Neuronal stem cell (in vitro differentiated cells): ENCODE data around the gene LURAP1L.
A peak's percentile ranks its signal among the peaks of the same experiment; 100 is the strongest.

Source experiments
- DNase-seq: peaks from one replicate; pipeline ENCODE4 v3.0.0-alpha.2; 2013; ENCODE audit warnings: low spot score
- H2AFZ ChIP-seq: one replicate; pipeline ENCODE4 v1.6.1; 2013; ENCODE audit warnings: mild to moderate bottlenecking, low read length, inconsistent platforms
- H2AK5ac ChIP-seq: 2 replicates; pipeline ENCODE4 v1.6.1; 2013; ENCODE audit warnings: low read depth, mild to moderate bottlenecking, inconsistent platforms, low read length, moderate library complexity, mixed read lengths
- H2BK120ac ChIP-seq: 2 replicates; pipeline ENCODE4 v1.6.1; 2013; ENCODE audit warnings: low read depth, mild to moderate bottlenecking, inconsistent platforms, low read length, moderate library complexity, mixed read lengths
- H2BK12ac ChIP-seq: one replicate; pipeline ENCODE4 v1.6.1; 2013; ENCODE audit warnings: low read length, inconsistent platforms
- H2BK15ac ChIP-seq: 2 replicates; pipeline ENCODE4 v1.6.1; 2013; ENCODE audit warnings: mild to moderate bottlenecking, low read length, inconsistent platforms, mixed read lengths
- H2BK5ac ChIP-seq: one replicate; pipeline ENCODE4 v1.6.1; 2013; ENCODE audit warnings: inconsistent platforms, mild to moderate bottlenecking, low read length, moderate library complexity
- H3K14ac ChIP-seq: one replicate; pipeline ENCODE4 v1.6.1; 2013; ENCODE audit warnings: low read length, inconsistent platforms
- H3K18ac ChIP-seq: 2 replicates; pipeline ENCODE4 v1.6.1; 2013; ENCODE audit warnings: low read length, inconsistent platforms
- H3K23ac ChIP-seq: 2 replicates; pipeline ENCODE4 v1.6.1; 2013; ENCODE audit warnings: low read depth, mild to moderate bottlenecking, mixed read lengths, low read length, inconsistent platforms; ENCODE audit not compliant: poor library complexity
- H3K27ac ChIP-seq: replicated peaks from 3 replicates; pipeline ENCODE4 v1.5.1; 2013; ENCODE audit warnings: low read length, inconsistent platforms
- H3K27me3 ChIP-seq, 3 experiments: 2 replicates each; pipeline ENCODE4 v1.6.1; 2013; ENCODE audit warnings: low read length in 3 of 3, mild to moderate bottlenecking in 2 of 3, inconsistent platforms in 1 of 3, low read depth in 1 of 3, mixed read lengths in 1 of 3, moderate library complexity in 1 of 3; ENCODE audit not compliant: control insufficient read depth in 3 of 3, insufficient read depth in 3 of 3
- H3K36me3 ChIP-seq, 2 donors: replicated peaks in 1 of 2; 2 replicates each; pipeline ENCODE4 v1.6.1; 2013; ENCODE audit warnings: low read length in 2 of 2; ENCODE audit not compliant: control insufficient read depth in 2 of 2, insufficient read depth in 2 of 2
- H3K4ac ChIP-seq: 2 replicates; pipeline ENCODE4 v1.6.1; 2013; ENCODE audit warnings: inconsistent platforms, mild to moderate bottlenecking, low read length, moderate library complexity
- H3K4me1 ChIP-seq, 2 donors: 1 replicate in 1 of 2; 2 replicates in 1 of 2; pipeline ENCODE4 v1.6.1; 2013; ENCODE audit warnings: low read length in 2 of 2, low read depth in 1 of 2; ENCODE audit not compliant: control insufficient read depth in 2 of 2, insufficient read depth in 1 of 2
- H3K4me2 ChIP-seq: one replicate; pipeline ENCODE4 v1.6.1; 2013; ENCODE audit warnings: mild to moderate bottlenecking, low read length, inconsistent platforms; ENCODE audit not compliant: insufficient read depth, poor library complexity, severe bottlenecking
- H3K4me3 ChIP-seq, 2 donors: 2 replicates each; pipeline ENCODE4 v1.5.1; 2013; ENCODE audit warnings: low read length in 2 of 2, mild to moderate bottlenecking in 2 of 2, inconsistent platforms in 1 of 2, moderate library complexity in 1 of 2
- H3K79me1 ChIP-seq: one replicate; pipeline ENCODE4 v1.6.1; 2013; ENCODE audit warnings: low read depth, mild to moderate bottlenecking, inconsistent platforms, low read length, moderate library complexity
- H3K9ac ChIP-seq: one replicate; pipeline ENCODE4 v1.6.1; 2013; ENCODE audit warnings: mild to moderate bottlenecking, low read depth, low read length, inconsistent platforms; ENCODE audit not compliant: poor library complexity
- H3K9me3 ChIP-seq, 2 donors: replicated peaks in 1 of 2; 2 replicates each; pipeline versions ENCODE3 to v1.6.1; 2013; ENCODE audit warnings: low read length in 2 of 2, mild to moderate bottlenecking in 2 of 2, inconsistent platforms in 1 of 2, low read depth in 1 of 2, mixed read lengths in 1 of 2, moderate library complexity in 1 of 2; ENCODE audit not compliant: control insufficient read depth in 2 of 2, insufficient read depth in 1 of 2
- H4K8ac ChIP-seq: one replicate; pipeline ENCODE4 v1.6.1; 2013; ENCODE audit warnings: low read depth, mild to moderate bottlenecking, inconsistent platforms, low read length, moderate library complexity
- H4K91ac ChIP-seq: one replicate; pipeline ENCODE4 v1.6.1; 2013; ENCODE audit warnings: low read length, low read depth, mild to moderate bottlenecking, inconsistent platforms; ENCODE audit not compliant: poor library complexity
- WGBS, 2 donors: extraction: QIAGEN DNeasy Blood & Tissue Kit; methylation state at CpG; one replicate each; pipeline ENCODE4 v1.1.7; 2013; ENCODE audit warnings: missing lambda C conversion rate in 2 of 2, mixed read lengths in 1 of 2; ENCODE audit not compliant: insufficient read length in 2 of 2, insufficient replicate concordance in 1 of 2; ENCODE audit errors: extremely low coverage in 2 of 2; 5-methylcytosine and 5-hydroxymethylcytosine counted together

LURAP1L gene

DNA sequence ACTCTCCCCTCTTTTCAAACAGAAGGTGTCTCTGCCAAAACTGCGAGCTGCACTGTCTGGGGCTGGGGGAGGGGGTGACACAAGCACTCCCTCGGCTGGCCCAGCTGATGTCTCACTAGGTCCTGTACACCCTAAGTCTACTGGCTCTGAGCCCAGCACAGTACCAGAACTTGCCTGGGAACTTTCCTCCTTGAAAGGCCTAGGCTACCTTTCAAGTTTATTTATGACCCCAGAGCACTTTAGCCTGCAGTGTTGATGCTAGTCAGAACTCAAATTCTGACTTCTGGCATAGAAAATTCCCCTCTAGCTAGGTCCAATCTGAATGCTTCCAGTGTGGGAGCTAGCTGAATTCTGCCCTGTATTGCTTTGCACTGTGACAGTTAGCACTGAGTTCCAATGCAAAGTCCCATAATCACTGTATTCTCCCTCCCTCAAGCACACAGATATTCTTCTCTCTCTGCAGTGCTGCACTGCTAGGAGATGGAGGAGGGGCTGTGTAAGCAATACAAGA is 10.5 kb downstream of the LURAP1L start:
- Histone ChIP-seq H4K8ac (no peak overlapping the region), H3K79me1 (no peaks in the 10 kb centered on the region), H2BK12ac (no peak overlapping the region), H2AFZ (peak overlapping the region; percentile 25), H3K27ac (no peak overlapping the region), H2AK5ac (no peak overlapping the region), H3K9ac (no peak overlapping the region), H3K4ac (no peak overlapping the region), H3K18ac (no peak overlapping the region), H3K9me3 (peaks cover 0 to 7% of the 10 kb centered on the region in 2 donors), H3K14ac (no peak overlapping the region), H2BK15ac (no peak overlapping the region), H2BK5ac (no peak overlapping the region), H2BK120ac (no peak overlapping the region), H3K4me1 (peaks cover 0 to 3% of the 10 kb centered on the region in 2 donors), H3K23ac (no peak overlapping the region), H3K4me3 (no peak overlapping the region), H3K4me2 (no peak overlapping the region), H3K36me3 (no peaks in the 10 kb centered on the region), H4K91ac (no peak overlapping the region), H3K27me3 (no peaks in the 10 kb centered on the region)
- no CpG with 5 or more reads among the region's 2 CpGs for WGBS, 2 donors
- no peak for DNase-seq

- no peaks in the 10 kb centered on the region for H3K27me3 ChIP-seq
- no peak overlapping the region for H3K18ac ChIP-seq
- H3K23ac ChIP-seq: no peak overlapping the region
- no peak overlapping the region for H3K27ac ChIP-seq
- H3K4me2 ChIP-seq: no peak overlapping the region
- no peak overlapping the region for H3K14ac ChIP-seq
- H2BK15ac ChIP-seq: no peak overlapping the region
- H3K79me1 ChIP-seq: no peaks in the 10 kb centered on the region
- H3K4me3 ChIP-seq: no peak overlapping the region
- peaks cover 0 to 3% of the 10 kb centered on the region in 2 donors for H3K4me1 ChIP-seq
- H2BK12ac ChIP-seq: no peak overlapping the region
- H3K9ac ChIP-seq: no peak overlapping the region
- no peak overlapping the region for H2AK5ac ChIP-seq
- no peak overlapping the region for H2BK5ac ChIP-seq
- no peak overlapping the region for H3K4ac ChIP-seq
- no peak overlapping the region for H4K8ac ChIP-seq
- H2BK120ac ChIP-seq: no peak overlapping the region
- no peak for DNase-seq
- no peak overlapping the region for H4K91ac ChIP-seq
- no peaks in the 10 kb centered on the region for H3K36me3 ChIP-seq
- peak overlapping the region; percentile 25 for H2AFZ ChIP-seq
- peaks cover 0 to 7% of the 10 kb centered on the region in 2 donors for H3K9me3 ChIP-seq
Measured at GRCh38 chr9:12785941-12786340, 11.1 kb downstream of the LURAP1L start.

DNA sequence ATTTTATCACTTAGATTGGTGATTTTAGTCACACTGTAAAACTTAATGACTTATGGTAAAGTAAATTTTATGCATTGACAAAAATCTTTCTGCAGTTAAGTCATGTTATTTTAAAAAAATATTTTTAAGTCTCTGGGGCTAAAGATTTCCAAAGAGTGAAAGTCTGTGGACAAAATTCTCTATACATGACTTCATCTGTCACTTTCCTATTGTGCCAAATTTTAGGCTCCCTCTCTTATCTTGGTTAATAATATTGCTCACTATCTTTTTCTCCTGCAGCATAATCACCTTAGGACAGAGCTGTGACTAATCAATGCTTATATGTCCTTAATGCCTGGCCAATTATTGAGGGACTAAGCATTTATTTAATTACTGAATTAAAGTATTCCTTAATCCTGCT is 15.2 kb downstream of the LURAP1L start:
- Histone ChIP-seq H2BK5ac (no peak overlapping the region), H2AK5ac (no peak overlapping the region), H3K79me1 (no peaks in the 10 kb centered on the region), H2BK120ac (no peak overlapping the region), H3K9ac (no peak overlapping the region), H2AFZ (no peak overlapping the region), H3K23ac (no peak overlapping the region), H3K4ac (no peak overlapping the region), H2BK15ac (no peak overlapping the region), H3K36me3 (no peaks in the 10 kb centered on the region), H3K4me3 (no peak overlapping the region), H3K18ac (no peak overlapping the region), H2BK12ac (no peak overlapping the region), H3K27me3 (no peaks in the 10 kb centered on the region), H3K4me2 (no peak overlapping the region), H3K14ac (no peak overlapping the region), H4K91ac (no peak overlapping the region), H3K9me3 (no peaks in the 10 kb centered on the region), H4K8ac (no peak overlapping the region), H3K27ac (no peak overlapping the region), H3K4me1 (peaks cover 0 to 3% of the 10 kb centered on the region in 2 donors)
- no peak for DNase-seq

GRCh38 chr9:12790883-12791282 is 16.1 kb downstream of the LURAP1L start:
- no peaks in the 10 kb centered on the region for H3K9me3 ChIP-seq

More at GRCh38 chr9:12790883-12791282, 16.1 kb downstream of the LURAP1L start:
- Histone ChIP-seq H3K4me2 (no peak overlapping the region), H3K27ac (no peak overlapping the region), H4K91ac (no peak overlapping the region), H2AFZ (no peak overlapping the region), H3K14ac (no peak overlapping the region), H3K4ac (no peak overlapping the region), H3K4me1 (peaks cover 0 to 3% of the 10 kb centered on the region in 2 donors), H3K9ac (no peak overlapping the region), H2AK5ac (no peak overlapping the region), H3K79me1 (no peaks in the 10 kb centered on the region), H2BK15ac (no peak overlapping the region), H4K8ac (no peak overlapping the region), H2BK5ac (no peak overlapping the region), H2BK12ac (no peak overlapping the region), H3K18ac (no peak overlapping the region), H2BK120ac (no peak overlapping the region), H3K23ac (no peak overlapping the region), H3K4me3 (no peak overlapping the region), H3K36me3 (no peaks in the 10 kb centered on the region), H3K27me3 (no peaks in the 10 kb centered on the region)
- no CpG with 5 or more reads among the region's 3 CpGs for WGBS, 2 donors
- DNase-seq: no peak
